HG02885 (cell line): ENCODE data around the gene ZBTB46.
"Not testable (repeated sequence)": the region's sequence is repeated elsewhere in the genome, so short reads cannot be mapped to it uniquely, and the experiment has no call there.

ENCODE experiments used
- ATAC-seq: cut with Tn5 transposase; IDR thresholded peaks from one replicate; pipeline ENCODE4 v1.9.1; 2021; ENCODE audit warnings: mild to moderate bottlenecking; ENCODE audit not compliant: unreplicated experiment, poor library complexity

The ZBTB46 gene

DNA sequence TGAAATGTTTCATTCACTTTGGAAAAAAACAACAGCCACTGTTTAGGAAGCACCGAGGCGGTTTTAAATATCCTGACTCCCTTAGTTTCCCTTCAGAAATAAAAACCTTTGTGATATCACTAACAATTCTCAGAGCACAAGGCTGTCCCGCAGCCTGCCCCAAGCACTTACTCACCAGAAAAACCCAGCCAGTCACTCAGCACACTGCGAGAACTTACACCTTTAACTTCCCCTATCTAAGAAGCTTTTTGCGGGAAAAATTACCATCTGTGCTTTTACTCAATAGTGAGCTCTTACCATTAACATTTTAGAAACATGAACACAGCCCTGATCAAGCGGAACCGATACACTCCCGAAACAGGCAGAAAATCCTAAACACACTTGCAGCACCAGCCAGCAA is 9.3 kb downstream of the ZBTB46 start:
- no peak for ATAC-seq

DNA sequence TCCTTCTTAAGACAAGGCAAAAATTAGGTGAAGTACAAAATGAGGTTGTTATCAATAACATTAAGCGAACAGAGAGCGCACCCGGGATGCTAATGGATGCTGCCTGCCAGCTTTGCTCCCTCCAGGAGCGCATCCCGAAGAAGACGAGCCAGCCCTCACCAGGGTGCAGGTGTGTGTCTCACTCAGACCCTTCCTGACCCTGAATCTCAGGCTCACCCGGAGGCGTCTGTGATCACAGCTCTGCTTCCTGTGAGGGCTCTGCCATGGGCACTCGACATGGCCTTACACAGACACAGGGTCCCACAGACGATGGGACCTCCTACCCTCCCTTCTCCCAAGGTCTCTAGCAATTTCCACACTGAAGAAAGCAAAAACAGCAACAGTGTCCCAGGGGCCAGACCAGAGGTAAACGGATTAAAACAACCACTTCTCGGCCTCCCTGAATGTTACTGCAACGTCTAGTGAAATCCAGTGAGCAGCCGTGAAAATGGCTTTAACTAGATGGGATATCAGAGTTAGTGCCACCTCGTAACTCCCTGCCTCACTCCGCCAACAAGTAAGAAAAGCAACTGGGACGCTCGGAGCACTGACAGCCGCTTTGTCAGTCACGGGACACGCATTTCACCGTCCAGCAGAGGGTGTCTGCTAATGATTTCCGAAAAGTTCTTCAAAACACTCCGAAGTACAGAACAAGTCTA is 11.7 kb downstream of the ZBTB46 start:
- no peak for ATAC-seq

DNA sequence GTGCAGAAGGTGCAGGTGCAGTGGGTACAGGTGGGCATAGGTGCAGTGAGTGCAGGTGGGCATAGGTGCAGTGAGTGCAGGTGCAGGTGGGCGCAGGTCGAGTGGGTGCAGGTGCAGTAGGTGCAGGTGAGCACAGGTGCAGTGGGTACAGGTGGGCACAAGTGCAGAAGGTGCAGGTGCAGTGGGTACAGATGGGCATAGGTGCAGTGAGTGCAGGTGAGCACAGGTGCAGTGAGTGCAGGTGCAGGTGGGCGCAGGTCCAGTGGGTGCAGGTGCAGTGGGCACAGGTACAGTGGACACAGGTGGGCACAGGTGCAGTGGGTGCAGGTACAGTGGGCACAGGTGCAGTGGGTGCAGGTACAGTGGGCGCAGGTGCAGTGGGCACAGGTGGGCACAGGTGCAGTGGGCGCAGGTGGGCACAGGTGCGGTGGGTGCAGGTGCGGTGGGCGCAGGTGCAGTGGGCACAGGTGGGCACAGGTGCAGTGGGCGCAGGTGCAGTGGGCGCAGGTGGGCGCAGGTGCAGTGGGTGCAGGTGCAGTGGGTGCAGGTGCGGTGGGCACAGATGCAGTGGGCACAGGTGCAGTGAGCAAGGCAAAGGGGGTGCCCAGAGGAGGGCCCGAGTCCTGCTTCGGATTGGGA is 15.3 kb downstream of the ZBTB46 start:
- no peak for ATAC-seq

DNA sequence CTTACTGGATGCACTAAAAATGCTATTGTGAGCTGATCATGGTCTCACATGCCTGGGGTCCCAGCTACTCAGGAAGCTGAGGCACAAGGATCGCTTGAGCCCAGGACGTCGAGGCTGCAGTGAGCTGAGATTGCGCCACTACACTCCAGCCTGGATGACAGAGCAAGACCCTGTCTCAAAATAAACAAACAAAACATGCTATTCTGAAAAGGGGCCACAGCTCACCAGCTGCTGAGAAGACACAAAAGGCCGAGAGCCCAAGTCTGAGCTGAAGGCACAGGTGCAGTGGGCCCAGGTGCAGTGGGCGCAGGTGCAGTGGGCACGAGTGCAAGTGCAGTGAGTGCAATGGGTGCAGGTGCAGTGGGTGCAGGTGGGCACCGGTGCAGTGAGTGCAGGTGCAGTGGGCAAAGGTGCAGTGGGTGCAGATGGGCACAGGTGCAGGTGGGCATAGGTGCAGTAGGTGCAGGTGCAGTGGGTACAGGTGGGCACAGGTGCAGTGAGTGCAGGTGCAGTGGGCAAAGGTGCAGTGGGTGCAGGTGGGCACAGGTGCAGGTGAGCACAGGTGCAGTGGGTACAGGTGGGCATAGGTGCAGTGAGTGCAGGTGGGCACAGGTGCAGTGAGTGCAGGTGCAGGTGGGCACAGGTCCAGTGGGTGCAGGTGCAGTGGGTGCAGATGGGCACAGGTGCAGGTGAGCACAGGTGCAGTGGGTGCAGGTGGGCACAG is 16.0 kb downstream of the ZBTB46 start:
- no peak for ATAC-seq

DNA sequence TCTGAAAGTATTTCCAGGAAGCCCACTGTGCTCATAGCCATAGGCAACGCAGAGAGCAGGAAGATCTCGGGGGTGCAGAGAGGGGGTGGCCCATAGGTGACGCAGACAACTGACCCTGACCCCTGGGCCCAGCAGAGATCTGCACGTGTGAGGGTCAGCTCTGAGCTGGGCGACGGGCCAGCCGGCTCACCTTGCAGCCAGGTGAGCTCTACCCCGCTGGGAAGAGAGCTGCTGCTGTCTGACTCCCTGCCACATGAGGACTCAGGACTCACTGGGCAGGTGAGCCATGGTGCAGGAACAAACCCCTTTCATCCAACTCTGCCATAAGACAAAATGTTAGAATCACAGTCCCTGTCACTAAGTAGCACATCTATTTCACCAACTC is 19.6 kb downstream of the ZBTB46 start:
- ATAC-seq: no peak

DNA sequence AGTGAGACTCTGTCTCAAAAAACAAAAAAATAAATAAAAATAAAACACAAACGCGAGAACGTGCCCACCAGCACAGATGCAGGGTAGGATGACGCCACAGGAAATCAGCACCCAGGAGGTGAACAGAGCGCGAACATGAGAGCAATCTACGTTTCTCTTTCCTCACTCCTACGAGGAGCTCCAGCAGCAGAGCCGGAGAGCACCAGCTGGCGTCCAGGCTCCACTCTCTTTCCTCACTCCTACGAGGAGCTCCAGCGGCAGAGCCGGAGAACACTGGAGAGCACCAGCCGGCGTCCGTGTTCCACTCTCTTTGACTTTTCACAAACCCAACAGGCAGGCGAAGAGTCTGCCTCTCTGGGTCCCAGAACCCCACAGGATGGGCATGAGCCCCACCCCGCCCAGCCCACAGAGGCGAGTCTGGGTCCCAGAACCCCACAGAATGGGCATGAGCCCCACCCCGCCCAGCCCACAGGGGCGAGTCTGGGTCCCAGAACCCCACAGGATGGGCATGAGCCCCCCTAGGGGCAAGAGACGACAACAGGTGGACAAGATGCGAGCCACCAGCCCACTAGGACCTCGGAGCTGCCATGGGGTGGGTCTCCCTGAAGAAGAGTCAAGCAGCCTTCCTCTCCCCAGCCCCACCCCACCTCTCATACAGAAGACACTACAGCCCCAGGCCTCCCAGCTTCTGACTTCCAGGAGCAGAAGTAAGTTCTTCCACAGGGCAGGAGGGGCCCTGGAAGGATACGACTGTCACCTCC is 20.2 kb downstream of the ZBTB46 start:
- no peak for ATAC-seq

DNA sequence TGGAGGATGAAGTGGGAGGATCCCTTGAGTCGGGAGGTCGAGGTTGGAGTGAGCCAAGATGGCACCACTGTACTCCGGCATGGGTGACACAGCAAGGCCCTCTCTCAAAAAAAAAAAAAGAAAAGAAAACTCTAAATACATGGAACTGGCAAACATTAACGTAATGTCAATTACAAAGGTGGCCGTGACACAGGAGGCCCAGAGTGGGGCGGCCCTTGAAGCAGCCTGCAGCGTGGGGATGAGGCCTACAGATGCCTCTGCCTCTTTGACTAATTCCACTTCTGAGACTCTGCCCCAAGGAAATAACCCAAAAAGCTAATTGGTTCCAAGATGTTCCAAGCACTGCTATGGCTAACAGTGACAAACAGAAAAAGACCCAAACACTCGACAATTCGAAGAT is 21.2 kb downstream of the ZBTB46 start:
- ATAC-seq: no peak

DNA sequence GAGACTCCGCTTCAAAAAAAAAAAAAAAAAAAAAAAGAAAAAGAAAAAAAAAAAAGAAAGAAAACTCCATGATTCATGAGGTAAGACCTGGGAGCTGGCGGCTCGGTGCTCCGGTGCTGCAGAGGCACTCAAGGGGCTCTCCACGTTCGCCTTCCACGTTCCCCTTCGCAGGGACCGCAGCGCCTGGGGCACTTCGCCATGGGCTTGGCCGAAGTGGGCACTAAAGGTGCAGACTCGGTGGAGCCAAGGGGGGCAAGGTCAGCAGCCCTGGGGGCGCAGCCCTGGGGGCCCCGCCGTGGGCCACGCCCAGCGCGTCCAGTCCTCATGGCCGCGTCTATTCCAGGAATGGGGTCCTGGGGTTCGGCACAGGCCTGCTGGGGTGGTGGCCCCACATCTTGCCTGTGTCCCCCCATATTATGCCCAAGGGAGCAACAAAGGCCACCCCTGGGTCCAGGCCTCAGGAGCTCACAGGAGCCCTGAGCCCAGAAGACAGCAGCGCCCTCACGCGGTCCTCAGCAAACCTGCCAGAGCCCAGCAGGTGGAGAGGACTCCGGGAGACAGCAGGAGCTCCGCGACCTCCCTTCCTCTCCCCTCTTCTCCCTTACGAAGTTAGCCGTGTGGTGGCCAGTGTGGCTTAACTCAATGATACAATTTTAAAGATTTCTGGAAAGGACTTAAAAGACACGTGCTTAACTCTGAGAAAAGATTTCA is 21.9 kb downstream of the ZBTB46 start:
- ATAC-seq: no peak

DNA sequence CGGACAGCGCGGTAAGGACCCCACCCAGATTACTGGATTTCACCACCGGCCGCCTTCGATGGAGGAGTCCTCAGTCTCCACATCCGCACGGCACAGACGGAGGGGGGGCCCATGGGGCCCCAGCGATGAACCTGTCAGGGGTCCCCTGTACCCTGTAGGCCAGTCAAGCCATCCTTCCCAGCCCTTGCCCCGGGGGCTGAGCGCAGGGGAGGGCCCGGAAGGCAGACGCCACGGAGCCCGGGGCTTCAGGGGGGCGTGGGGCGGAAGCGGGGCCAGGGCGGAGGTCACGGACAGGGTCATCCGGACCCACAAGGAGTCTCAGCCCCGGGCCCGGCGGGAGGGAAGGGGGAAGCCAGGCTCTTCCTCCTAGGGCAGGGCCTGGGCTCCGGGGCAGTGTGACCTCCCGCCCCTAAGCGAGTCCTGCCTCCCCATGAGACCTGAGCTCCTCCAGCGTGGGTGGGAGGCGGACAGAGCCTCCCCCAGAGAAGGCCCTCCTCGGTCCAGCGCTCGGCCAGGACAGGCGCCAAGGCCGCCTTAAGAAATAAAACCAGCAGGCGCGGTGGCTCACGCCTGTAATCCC is 22.8 kb downstream of the ZBTB46 start:
- ATAC-seq: no peak

DNA sequence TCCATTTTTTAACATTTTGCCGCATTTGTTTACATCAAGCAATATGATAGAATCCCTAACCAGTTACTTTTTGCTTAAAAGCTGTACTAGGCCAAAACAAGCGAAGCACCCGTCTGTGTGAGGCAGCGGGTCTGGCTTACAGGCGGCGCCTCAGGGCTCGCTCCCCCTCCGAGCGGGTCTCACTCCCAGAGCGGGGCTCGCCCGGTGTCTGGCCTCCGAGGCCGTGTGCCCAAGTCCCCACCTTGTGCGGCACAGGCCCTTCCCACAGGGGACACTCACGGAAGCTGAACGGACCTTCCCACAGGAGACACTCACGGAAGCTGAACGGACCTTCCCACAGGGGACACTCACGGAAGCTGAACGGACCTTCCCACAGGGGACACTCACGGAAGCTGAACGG is 23.4 kb downstream of the ZBTB46 start:
- no peak for ATAC-seq

DNA sequence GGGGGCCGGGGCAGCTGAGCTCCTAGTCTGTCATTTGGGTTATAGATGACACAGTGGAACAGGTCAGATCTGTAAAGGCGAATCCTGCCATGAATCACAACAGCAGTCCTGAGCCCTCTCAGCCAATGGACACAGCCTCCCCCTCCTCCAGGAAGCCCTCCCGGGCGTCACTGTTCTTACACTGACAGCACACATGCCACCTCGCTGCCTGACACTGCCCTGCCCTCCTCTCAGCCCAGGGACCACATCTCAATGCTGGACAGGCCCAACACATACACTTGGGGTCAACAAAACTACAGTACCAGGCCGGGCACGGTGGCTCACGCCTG is 26.8 kb downstream of the ZBTB46 start:
- no peak for ATAC-seq

DNA sequence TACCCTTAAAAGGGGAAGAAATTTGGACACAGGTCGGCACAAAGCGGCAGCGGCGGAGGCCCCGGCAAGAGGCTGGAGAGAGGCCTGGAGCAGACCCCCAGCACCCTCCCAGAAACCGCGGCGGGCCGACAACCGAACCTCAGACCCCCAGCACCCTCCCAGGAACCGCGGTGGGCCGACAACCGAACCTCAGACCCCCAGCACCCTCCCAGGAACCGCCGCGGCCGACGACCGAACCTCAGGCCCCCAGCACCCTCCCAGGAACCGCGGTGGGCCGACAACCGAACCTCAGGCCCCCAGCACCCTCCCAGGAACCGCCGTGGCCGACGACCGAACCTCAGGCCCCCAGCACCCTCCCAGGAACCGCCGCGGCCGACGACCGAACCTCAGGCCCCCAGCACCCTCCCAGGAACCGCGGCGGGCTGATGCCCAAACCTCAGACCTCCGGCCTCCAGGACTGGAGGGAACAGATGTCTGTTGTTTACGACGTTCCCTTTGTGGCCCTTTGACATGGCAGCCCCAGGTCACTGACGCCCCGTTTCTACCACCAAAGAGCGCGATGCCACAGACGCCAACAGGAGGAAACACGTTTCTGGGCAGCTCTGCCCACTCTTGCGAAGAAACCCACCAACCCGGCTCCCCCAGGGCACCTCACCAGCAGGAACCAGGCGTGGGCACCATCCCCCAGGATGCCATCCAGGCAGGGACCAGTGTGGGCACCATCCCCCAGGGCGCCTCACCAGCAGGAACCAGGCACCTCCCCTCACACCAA is 28.4 kb downstream of the ZBTB46 start:
- ATAC-seq: no peak

DNA sequence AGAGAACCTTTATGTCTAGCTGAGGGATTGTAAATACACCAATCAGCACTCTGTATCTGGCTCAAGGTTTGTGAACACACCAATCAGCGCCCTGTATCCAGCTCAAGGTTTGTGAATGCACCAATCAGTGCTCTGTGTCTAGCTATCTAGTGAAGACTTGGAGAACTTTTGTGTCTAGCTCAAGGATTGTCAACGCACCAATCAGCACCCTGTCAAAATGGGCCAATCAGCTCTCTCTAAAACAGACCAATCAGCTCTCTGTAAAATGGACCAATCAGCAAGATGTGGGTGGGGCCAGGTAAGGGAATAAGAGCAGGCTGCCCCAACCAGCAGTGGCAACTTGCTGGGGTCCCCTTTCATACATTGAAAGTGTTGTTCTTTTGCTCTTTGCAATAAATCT is 29.9 kb downstream of the ZBTB46 start:
- not testable (repeated sequence) for ATAC-seq

DNA sequence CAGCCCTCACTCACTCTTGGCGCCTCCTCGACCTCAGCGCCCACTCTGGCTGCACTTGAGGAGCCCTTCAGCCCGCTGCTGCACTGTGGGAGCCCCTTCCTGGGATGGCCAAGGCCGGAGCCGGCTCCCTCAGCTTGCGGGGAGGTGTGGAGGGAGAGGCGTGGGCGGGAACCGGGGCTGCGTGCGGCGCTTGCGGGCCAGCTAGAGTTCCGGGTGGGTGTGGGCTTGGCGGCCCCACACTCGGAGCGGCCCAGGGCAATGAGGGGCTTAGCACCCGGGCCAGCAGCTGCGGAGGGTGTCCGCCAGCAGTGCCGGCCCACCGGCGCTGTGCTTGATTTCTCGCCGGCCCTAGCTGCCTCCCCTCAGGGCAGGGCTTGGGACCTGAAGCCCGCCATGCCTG is 30.7 kb downstream of the ZBTB46 start:
- not testable (repeated sequence) for ATAC-seq

DNA sequence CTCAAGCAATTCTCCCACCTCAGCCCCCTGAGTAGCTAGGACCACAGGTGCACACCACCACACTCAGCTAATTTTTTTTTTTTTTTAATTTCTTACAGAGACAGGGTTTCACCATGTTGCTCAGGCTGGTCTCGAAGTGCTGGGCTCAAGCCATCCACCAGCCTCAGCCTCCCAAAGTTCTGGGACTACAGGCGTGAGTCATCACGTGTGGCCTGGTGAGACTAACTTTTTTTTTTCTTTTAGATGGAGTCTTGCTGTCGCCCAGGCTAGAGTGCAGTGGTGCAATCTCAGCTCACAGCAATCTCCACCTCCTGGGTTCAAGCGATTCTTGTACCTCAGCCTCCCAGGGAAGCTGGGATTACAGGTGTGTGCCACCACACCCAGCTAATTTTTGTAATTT is 31.9 kb downstream of the ZBTB46 start:
- ATAC-seq: not testable (repeated sequence)

DNA sequence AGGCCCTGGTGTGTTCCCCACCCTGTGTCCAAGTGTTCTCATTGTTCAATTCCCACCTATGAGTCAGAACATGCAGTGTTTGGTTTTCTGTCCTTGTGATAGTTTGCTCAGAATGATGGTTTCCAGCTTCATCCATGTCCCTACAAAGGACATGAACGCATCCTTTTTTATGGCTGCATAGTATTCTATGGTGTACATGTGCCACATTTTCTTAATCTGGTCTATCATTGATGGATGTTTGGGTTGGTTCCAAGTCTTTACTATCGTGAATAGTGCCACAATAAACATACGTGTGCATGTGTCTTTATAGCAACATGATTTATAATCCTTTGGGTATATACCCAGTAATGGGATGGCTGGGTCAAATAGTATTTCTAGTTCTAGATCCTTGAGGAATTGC is 33.9 kb downstream of the ZBTB46 start:
- not testable (repeated sequence) for ATAC-seq

DNA sequence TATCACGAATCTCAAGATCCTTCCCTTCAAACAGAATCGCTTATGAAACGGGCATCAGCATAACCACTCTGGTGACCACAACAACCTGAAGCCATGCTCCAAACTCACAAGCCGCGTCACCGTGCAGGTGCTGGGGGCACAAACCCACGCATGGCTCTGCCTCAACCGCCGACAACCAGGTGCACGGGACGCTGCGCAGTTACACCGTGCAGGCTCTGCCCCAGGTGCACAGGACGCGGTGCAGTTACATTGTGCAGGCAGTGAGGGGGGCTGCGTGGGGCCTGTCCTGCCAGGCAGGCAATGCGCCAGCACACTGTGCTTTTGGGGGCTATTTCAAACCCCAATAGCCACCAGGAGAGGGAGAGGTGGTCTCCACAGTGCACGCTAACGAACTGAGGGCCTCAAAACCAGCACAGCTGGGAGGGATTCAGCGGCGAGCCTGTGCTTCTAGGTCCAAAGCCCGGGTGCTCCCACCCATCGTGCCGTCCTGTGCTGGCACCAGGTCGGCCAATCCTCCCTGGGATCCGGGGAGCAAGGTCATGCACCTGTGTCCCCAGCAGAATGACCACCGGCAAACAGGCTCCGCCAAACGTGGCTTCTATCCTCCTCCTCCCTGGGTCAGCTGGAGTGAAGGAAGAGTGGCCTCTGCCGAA is 35.8 kb downstream of the ZBTB46 start:
- ATAC-seq: no peak

DNA sequence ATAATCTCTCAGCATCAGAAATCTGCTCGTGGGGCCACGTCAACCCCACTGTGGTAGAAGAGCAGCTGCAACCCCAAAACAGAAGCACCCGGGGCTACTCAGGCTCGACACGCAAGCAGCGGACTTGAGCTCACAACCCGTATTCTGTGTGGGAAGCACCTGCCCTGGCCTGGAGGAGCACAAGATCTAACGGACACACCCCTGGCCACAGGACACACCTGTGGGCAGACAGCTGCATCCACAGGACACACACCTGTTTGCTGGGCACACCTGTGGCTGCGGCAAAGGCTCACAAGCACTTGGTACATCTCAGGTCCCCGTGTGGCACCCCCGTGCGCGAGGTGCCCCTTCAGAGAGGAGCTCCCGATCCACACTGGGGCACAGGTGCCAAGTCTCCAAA is 36.5 kb downstream of the ZBTB46 start:
- ATAC-seq: no peak

DNA sequence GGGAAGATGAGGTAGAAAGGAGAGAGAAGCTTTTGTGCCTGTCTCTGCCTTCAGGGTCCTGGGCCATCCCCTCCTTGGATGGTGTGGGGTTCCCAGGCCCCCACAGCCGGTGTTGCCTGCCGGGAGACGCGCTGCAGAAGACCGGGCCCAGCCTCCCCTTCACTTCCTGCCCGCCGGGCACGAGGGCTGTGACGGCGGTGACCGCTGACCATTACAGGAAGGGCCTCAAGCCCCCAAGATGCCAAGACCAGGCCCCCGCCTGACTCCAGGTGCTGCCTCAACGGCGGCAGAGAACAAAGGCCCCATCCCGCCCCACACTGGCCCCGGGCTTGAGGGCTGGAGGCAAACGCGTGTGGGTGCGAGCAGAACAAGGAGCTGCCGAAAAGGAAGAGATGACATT is 38.2 kb downstream of the ZBTB46 start:
- no peak for ATAC-seq
